Neural cell (in vitro differentiated cells): Measurements from ENCODE around the gene TP53I13.

ENCODE experiments used
- EP300 ChIP-seq: fragments of 450-650 bp; conservative IDR thresholded peaks from 2 replicates; pipeline ENCODE4 v1.6.1; 2014; ENCODE audit warnings: antibody characterized with exemption, mild to moderate bottlenecking, moderate library complexity; ENCODE audit not compliant: poor library complexity, severe bottlenecking
- EZH2 ChIP-seq: fragments of 200-600, 300-800 bp; shearing (Covaris generic), sonication (generic); IDR thresholded peaks from 2 replicates; pipeline ENCODE4 v1.6.1; 2014; ENCODE audit warnings: antibody characterized with exemption, low read length, borderline replicate concordance, mild to moderate bottlenecking; ENCODE audit not compliant: insufficient read depth, poor library complexity, severe bottlenecking
- MXI1 ChIP-seq: fragments of 450-650 bp; conservative IDR thresholded peaks from 2 replicates; pipeline ENCODE4 v1.6.1; 2014; ENCODE audit warnings: antibody characterized with exemption, mild to moderate bottlenecking; ENCODE audit not compliant: poor library complexity, severe bottlenecking
- POLR2AphosphoS5 ChIP-seq: IDR thresholded peaks from 2 replicates; pipeline ENCODE4 v1.6.1; 2012
- RAD21 ChIP-seq: fragments of 450-650 bp; conservative IDR thresholded peaks from 2 replicates; pipeline ENCODE4 v1.6.1; 2014; ENCODE audit warnings: antibody characterized with exemption, mild to moderate bottlenecking, moderate library complexity
- SMC3 ChIP-seq: fragments of 450-650 bp; conservative IDR thresholded peaks from 2 replicates; pipeline ENCODE4 v1.6.1; 2014; ENCODE audit warnings: antibody characterized with exemption, mild to moderate bottlenecking, moderate library complexity; ENCODE audit not compliant: poor library complexity
- TAF1 ChIP-seq: IDR thresholded peaks from 2 replicates; pipeline ENCODE4 v1.6.1; 2012; ENCODE audit warnings: low read depth
- TF ChIP-seq, protein P1 (sequence below): fragments of 450-650 bp; IDR thresholded peaks from 2 replicates; pipeline ENCODE4 v1.5.1; 2014; ENCODE audit warnings: antibody characterized with exemption, mild to moderate bottlenecking, moderate library complexity; ENCODE audit not compliant: poor library complexity, severe bottlenecking
- TF ChIP-seq, protein P2 (sequence below): IDR thresholded peaks from 2 replicates; pipeline ENCODE4 v1.6.1; 2012; ENCODE audit warnings: borderline replicate concordance

DNA sequence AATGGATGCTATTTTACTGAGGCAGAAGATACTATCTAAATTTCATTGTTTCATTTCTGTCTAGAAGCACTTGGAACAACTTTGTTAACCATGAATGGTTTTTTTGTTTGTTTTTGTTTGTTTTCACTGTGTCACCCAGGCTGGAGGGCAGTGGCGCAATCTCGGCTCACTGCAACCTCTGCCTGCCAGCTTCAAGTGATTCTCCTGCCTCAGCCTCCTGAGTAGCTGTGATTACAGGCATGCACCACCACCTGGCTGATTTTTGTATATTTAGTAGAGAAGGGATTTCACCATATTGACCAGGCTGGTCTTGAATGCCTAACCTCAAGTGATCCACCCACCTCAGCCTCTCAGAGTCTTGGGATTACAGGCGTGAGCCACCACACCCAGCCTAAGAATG lies 42.2 kb upstream of the TP53I13 start:
- TF ChIP-seq, protein P1, sequence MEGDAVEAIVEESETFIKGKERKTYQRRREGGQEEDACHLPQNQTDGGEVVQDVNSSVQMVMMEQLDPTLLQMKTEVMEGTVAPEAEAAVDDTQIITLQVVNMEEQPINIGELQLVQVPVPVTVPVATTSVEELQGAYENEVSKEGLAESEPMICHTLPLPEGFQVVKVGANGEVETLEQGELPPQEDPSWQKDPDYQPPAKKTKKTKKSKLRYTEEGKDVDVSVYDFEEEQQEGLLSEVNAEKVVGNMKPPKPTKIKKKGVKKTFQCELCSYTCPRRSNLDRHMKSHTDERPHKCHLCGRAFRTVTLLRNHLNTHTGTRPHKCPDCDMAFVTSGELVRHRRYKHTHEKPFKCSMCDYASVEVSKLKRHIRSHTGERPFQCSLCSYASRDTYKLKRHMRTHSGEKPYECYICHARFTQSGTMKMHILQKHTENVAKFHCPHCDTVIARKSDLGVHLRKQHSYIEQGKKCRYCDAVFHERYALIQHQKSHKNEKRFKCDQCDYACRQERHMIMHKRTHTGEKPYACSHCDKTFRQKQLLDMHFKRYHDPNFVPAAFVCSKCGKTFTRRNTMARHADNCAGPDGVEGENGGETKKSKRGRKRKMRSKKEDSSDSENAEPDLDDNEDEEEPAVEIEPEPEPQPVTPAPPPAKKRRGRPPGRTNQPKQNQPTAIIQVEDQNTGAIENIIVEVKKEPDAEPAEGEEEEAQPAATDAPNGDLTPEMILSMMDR, result no peak
- TF ChIP-seq POLR2AphosphoS5, result no peak
- TF ChIP-seq, protein P2, sequence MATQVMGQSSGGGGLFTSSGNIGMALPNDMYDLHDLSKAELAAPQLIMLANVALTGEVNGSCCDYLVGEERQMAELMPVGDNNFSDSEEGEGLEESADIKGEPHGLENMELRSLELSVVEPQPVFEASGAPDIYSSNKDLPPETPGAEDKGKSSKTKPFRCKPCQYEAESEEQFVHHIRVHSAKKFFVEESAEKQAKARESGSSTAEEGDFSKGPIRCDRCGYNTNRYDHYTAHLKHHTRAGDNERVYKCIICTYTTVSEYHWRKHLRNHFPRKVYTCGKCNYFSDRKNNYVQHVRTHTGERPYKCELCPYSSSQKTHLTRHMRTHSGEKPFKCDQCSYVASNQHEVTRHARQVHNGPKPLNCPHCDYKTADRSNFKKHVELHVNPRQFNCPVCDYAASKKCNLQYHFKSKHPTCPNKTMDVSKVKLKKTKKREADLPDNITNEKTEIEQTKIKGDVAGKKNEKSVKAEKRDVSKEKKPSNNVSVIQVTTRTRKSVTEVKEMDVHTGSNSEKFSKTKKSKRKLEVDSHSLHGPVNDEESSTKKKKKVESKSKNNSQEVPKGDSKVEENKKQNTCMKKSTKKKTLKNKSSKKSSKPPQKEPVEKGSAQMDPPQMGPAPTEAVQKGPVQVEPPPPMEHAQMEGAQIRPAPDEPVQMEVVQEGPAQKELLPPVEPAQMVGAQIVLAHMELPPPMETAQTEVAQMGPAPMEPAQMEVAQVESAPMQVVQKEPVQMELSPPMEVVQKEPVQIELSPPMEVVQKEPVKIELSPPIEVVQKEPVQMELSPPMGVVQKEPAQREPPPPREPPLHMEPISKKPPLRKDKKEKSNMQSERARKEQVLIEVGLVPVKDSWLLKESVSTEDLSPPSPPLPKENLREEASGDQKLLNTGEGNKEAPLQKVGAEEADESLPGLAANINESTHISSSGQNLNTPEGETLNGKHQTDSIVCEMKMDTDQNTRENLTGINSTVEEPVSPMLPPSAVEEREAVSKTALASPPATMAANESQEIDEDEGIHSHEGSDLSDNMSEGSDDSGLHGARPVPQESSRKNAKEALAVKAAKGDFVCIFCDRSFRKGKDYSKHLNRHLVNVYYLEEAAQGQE, result no peak
- TF ChIP-seq EP300, result no peak
- no peak for TF ChIP-seq MXI1
- no peak for TF ChIP-seq EZH2
- no peak for TF ChIP-seq RAD21
- TF ChIP-seq TAF1, result no peak
- no peak for TF ChIP-seq SMC3
